GM12801 (cell line): ENCODE results near the gene FER1L5.

Experiments
- CTCF ChIP-seq: IDR thresholded peaks from one replicate; pipeline ENCODE4 v1.5.1; 2011; ENCODE audit warnings: control low read depth; ENCODE audit not compliant: insufficient read length; ENCODE audit errors: extremely low read depth

Gene FER1L5

DNA sequence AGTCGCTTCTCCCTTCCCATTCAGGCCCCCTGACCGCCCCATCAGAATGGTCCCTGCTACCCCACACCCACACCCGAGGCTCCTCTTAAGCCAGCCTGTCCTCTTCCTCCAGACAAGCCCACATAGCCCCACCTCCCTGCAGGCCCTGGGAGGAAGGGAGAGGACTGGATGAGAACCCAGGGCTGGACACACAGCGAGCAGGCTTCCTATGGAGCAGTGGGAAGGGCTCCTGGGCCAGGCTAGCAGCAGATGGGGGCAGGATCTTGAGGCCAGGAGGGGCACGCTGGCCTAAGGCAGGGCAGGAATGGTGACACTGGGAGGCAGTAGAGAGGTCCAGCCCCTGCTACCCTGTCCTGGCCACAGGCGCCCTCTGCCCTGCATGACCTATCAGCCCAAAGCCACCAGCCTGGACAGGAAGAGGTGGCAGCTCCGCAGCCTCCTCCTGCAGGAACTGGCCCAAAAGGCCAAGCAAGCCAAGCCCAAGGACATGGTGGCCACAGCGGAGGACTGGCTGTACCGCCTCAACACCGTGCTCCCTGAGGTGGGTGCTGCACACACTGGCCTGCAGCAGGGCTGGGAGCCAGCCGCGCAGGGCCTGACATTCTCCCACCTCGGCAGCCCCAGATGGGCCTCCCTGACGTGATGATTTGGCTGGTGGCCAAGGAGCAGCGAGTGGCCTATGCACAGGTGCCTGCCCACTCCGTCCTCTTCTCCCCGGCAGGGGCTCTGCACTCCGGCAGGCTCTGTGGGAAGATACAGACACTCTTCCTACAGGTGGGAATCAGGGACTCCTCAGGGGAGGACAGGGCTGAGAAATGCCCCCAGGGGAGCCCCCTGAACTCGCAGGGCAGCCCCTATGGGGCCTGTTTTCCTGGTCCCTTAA, 43.3 kb downstream of the FER1L5 start:
- no peak for TF ChIP-seq CTCF

DNA sequence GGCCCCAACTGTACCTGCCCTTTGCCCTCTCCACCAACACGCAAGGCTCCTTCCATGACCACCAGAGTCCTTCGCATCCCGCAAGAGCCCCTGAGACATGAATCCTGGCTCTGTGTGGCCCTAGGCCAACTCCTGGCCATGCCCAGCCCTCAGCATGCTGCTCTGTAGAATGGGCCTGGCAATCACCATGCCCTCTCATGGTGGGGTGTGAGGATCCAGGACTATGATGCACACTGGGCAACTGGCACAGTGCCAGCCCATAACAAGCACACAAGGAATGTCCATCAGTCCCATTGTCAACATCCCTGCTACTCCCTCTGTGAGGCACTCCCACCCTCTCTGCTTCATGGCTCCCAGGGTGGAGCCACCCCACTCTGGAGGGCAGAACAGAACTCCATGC, 44.7 kb downstream of the FER1L5 start:
- no peak for TF ChIP-seq CTCF

DNA sequence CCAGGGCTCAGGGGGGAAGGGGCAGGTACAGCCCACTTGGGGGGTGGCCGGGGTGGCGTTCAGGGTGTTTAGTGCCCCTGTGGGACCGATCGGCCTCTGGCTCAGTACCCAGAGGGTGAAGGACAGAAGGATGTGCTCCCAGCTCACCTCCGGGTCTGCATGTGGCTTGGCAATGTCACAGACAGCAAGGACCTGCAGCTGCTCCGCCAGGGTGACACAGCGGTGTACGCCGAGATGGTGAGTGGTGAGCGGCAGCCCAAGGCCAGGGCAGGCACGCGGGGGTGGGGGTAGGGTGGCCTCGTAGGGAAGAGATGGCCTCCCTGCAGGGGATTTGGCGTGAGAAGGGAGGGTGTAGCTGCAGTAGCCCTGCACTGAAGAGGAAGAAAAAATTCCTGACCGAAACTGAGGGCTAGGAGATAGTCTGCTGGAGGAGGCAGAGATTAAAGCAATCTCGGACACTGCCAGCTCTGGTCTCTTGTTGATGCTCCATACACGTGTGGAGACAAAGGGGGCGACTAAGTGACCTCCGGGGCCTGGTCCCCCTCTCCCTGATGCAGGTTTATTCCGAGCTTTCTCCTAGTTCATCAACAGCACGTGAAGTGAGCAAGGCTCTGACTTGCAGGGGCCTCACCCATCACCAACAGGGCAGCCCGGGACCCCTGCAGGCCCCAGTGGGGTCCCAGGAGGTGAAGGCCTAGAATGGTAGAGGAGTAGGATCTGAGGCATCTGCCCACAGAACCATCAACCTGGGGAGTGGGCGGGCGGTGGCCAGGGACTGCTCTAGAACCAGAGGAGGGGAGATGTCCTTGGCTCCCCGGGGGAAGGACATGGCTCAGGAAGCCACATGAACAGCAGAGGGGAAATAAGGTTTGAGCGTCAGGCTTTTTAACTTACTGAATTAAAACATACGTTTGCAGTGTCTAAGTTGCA, 45.4 kb downstream of the FER1L5 start:
- TF ChIP-seq CTCF: no peak

DNA sequence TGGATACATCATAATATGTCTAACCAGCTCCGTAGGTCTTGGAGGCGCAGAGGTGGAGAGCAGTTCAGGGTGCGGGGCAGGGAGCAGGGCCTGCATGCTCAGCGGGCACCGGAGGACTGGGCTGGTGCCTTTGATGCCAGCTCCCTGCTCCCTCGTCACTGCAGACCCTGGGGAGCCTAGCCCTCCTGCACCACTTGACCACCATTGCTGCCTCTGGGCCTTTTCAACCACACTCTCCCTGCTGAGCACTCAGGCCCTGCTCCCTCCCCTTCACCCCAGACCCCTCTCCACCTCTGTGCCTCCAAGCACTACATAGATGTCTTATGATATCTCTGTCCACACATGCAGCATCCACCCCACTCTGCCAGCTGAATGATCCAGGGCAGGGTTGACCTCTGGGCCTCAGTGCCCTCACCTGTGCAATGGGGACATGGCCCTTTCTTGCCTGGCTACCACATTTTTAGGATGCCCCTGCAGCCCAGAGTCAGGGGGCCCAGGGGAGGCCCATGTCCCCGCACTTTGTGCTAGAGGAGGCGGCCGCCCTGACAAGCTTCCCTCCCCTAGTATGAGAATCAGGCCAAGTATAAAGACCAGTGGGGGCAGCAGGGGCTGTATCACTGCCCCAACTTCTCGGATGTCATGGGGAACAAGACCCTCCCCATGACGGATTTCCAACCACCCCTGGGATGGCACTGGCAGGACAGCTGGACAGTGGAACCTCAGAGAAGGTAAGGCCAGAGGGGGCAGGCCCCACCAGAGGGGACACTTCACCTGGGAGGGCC, 46.3 kb downstream of the FER1L5 start:
- no peak for TF ChIP-seq CTCF

DNA sequence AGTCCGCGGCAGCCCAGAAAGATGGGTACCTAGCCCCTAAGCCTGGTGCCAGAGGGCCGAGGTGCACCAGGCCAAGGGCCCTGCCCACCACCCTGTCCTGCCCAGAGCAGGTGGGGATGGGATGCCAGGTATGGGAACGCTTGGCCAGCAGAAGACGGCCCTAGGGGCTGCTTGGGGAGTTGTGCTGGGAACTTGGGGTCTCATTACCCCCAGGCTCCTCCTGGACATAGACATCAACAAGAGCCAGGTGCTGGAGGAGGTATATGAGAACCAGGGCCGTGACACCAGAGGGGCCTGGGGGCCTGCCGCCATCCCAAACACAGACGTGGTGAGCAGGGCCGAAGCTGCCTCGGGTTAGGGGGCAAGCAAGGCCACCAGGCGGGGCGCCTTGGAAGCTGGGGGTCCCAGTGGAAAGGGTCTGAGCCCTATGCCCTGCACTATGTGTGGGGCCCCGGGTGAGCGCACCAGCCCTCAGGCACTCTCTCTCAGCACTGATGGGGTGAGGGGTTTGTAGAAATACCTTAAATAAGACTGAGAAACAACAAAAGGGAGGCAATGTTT, 46.9 kb downstream of the FER1L5 start:
- no peak for TF ChIP-seq CTCF

GRCh38 chr2:96690306-96691021, 47.9 kb downstream of the FER1L5 start:
- TF ChIP-seq CTCF: no peak
